Left renal pelvis (tissue), 4 donors: ENCODE data around the gene SH3PXD2A. TPM values are rescaled to one million over a fixed set of nuclear protein-coding genes. Genes with fewer than 3 reads are reported as not detected.
A peak's percentile ranks its signal among the peaks of the same experiment; 100 is the strongest.

Source experiments
- DNase-seq, 4 donors: peaks; one replicate each; pipeline ENCODE4 v3.0.0-alpha.2; 2013; ENCODE audit warnings: low read depth in 4 of 4, low spot score in 3 of 4
- polyA plus RNA-seq, 4 donors: library from polyadenylated mRNA; unstranded; fragments of 120-200 nt; gene quantifications; one replicate each; pipeline ENCODE4 v1.2.1, GENCODE V29; 2013; ENCODE audit not compliant: insufficient read length in 4 of 4

Gene SH3PXD2A
- polyA plus RNA-seq, 4 donors = 29.1 to 105 (median 31.7) TPM

DNA sequence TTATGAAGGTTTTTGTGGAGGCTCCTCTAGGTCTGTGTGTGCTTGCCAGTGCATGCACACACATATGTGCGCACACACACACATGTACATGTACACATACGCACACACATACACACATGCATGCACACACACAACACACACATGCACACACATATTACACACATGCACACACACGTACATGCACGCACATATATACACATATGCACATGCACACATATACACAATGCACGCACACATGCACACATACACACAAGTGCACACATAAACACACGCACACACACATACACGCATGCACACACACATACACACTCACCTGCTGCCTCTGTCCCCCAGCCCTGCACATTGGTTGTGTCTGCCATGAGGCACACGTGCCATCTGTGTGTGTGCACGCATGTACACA is 295.6 kb downstream of the SH3PXD2A start:
- DNase-seq = no peak

DNA sequence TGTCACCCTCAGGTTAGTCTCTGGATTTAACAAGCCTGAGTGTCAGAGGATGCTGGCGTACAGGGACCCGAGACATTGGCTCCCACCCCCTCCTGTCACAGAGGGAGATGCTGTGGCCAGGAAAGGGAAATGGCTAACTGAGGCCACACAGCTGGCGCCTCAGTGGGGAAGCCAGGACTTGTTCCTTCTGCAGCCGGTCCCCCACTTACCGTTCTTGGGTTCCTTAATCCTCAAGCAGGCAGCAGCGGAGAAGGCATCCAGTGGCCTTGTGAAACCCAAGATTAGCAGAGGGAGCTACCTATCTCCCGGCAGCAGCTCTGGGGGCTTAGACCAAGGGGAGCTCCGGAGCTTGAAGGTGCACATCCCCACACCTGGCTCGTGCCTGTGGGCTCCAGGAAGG is 296.5 kb downstream of the SH3PXD2A start:
- DNase-seq = no peak

DNA sequence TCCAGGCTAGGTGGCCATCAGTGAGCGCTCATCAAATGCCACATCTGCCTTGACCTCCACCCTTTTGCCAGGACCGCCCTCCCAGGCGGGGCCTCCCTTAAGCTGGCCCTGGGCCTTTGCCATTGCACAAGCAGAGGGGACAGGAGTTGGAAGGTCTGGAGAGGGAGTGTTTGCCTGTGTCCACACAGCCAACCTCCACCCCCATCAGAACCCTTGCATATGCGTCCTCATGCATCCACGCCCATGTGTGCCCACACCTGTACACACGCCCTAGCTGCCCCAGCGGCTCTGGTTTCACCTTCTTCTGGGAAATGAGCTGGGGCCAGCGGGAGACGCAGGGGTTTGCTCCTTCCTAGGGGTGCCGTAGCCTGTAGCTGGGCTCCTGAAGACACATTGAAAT is 297.9 kb downstream of the SH3PXD2A start:
- DNase-seq = no peak

DNA sequence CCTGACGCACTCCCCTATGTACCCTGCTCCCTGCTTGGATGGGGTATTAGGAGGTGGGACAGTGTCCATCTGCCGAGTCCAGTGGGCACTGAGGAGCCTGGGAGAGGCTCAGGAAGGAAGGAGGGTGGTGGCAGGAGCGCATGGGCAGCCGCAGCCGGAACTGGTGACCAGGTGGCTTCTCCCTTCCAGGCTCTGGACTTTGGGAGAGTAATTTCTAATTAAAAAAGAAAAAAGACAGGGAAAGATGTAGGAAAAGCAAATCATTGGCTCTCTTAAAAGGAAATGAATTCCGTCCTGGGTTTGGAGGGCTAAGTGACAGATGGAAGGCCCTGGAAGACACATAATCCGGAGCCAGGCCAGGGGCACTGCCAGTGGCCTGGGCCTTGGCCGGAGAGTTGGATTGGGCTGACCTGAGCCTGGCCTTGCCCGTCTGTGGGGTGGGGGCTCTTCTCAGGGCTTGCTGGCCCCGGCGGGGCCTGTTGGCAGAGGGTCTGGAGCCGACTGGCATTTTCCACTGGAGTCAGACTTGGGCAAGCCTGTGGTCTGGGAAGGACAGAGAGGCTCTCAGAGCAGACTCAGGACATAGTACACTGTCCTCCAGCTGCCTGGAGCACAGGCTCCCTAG is 298.9 kb downstream of the SH3PXD2A start:
- no peak for DNase-seq

- no peak for DNase-seq
These were observed 299.7 kb downstream of the SH3PXD2A start for GRCh38 chr10:103555712-103556111.

GRCh38 chr10:103555325-103555649 is 300.1 kb downstream of the SH3PXD2A start:
- no peak for DNase-seq

DNA sequence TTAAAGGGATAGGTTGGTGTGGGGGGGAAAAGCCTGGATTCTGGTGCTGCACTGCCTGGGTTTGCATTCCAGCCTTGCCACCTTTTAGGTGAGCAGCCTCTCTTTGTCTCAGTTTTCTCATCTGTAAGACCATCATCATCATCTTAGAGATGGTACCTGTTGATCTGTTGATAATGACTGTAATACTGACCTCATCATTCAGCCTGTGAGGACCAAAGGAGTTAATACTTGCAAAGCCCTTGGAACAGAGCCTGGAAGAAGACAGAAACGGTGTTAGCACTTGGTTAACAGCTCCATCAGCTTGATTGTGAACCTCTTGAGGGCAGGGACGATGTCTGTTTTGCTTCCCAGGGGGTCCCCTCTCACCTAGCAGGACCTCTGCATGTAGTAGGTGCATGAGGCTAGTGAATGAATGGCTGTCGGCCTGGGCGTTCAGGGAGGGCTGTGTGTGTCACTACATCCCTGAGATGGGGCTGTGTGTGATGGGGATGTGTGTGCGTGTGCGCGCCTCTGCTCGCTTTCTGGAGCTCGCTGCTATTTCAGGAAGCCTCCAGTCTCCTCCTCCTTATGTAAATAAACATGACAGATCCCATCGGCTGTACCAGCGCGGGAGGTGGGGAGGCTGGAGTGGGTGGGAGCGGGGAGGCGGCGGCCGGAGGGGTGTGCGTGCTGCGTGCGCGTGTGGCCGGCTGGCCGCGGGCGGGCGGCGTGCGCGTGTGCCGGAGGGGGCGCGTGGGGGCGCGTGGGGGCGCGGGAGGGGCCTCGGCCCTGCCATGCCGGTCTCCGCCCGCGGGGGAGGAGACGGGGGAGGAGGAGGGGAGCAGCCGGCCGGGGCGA is 300.7 kb downstream of the SH3PXD2A start:
- peak in 2 of 4 donors; percentile 36 to 54 for DNase-seq

- no peak for DNase-seq
These were observed 301.5 kb downstream of the SH3PXD2A start for GRCh38 chr10:103553743-103554487.

DNA sequence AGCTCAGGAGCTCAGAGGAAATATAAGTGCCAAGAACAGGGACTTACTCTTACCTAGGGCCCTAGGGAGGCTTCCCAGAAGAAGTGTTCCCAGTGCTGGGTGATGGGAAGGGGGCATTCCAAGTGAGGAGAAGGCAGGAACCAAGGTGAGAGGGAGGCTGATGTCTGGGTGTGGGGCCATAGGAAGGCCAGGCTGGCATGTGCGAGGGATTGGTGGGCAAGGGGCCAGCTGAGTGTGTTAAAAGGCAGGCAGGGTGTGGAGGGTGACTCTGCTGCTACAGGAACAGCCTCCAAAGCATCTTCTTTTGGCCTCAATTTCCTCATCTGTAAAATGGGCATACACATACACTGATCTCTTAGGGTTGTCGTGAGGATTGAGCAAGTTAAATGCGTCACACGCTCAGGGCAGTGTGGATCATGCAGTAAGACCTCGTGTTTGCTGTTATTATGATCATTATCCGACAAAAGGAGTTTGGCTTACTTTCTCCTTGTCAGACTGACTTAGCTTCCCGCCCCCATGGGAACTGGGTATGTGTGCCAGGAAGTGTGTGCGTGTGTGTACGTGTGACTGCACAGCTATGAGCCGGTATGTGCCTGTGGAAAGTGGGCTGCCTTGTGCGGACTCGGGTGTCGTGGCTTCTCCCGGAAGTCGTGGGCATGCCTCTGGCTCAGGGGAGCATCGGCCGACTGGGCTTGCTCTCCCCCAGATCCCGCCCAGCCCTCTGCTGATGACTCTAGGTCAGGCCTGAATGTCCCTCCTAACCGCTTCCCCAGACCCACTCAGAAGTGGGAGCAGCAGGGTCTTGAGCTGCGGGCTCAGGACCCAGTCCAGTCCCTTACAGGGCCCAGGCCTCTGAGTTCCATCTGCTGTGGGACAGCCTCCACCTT is 302.3 kb downstream of the SH3PXD2A start:
- no peak for DNase-seq

GRCh38 chr10:103551619-103552602 is 303.5 kb downstream of the SH3PXD2A start:
- no peak for DNase-seq

GRCh38 chr10:103550229-103550628 is 305.1 kb downstream of the SH3PXD2A start:
- DNase-seq = no peak

DNA sequence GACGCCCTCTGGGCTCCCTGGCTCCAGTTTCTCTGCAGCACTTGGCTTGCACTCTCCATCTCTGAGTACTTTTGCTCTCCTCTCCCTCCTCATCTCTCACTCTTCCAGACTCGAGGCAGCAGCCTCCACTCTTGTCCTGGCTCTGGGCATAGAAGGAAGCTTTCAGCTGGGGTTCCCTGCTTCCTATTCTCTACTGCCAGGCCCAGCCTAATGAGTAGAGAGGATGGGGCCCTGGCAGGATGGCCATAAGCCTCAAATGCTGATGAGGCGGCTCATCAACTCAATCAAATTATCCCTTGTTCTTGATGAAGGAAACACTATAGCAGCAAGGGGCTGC is 306.1 kb downstream of the SH3PXD2A start:
- DNase-seq = no peak

DNA sequence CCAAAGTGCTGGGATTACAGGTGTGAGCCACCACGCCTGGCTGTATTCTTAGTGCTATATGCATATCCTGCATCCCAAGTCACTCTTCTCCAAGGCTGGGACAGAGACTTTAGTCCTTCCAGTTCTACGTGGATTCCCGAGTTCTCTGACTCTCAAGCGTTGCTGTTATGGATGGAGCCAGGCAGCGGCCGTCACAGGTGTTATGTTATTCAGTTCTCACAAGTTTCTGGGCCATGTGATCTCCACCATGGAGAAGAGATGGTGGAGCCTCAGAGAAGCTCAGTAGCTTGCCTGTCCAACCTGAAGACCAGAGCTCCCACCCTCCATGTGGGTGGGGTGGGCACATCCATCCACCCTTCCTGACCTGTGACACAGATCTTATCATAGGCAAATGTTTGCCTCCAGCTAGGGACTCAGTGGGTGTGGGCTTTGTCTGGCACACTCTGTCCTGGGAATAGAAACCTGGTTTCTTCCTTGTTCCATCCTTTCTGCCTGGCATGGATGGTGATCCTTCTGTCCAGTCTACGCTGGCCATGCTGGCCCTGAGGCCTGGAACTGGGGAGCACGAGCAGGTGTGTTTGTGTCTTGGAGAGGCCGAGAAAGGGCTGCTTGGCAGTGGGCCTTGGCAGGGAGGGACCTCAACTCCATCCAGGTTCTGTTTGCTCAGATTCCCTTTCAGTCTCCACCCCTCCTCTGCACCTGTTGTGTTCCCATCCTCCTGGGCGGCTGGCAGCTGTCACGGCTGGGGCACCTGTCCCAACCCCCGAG is 306.6 kb downstream of the SH3PXD2A start:
- no peak for DNase-seq

DNA sequence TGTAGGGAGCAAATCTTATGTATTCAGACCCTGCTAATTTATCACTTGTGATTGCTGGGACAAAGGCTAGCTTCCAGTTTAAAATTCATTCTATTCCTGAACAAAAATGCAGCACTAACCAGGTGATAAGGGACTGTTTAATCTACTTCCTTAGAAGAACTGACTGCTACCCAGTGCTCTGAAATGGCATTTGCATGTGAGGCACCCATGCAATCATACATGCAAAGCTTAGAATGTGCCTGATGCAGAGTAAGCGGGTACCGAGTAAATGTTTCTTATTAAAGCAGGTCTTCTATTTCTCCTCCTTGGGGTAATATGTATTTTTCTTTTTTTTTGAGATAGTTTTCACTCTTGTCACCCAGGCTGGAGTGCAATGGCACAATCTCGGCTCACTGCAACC is 307.4 kb downstream of the SH3PXD2A start:
- no peak for DNase-seq

- DNase-seq = no peak
These were observed 307.9 kb downstream of the SH3PXD2A start for GRCh38 chr10:103547391-103547946.

DNA sequence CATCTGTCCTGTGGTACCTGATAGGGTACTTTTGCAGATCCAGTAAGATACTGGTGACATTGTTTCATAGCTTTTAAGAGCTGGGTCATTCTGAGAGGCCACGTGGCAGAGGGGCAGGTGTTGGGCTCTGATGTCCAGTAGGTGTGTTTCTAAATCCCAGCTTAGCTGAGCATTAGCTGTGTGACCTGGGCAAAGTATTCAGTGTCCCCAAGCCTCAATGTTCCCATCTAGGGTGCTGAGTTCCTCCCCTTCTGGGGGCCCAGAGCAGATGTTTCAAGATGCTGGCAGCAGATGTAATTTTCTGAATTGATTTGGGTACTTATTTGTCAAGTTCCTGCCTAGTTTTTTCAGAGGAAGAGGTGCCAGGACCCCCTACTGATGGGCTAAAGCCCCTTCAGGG is 309.0 kb downstream of the SH3PXD2A start:
- no peak for DNase-seq

DNA sequence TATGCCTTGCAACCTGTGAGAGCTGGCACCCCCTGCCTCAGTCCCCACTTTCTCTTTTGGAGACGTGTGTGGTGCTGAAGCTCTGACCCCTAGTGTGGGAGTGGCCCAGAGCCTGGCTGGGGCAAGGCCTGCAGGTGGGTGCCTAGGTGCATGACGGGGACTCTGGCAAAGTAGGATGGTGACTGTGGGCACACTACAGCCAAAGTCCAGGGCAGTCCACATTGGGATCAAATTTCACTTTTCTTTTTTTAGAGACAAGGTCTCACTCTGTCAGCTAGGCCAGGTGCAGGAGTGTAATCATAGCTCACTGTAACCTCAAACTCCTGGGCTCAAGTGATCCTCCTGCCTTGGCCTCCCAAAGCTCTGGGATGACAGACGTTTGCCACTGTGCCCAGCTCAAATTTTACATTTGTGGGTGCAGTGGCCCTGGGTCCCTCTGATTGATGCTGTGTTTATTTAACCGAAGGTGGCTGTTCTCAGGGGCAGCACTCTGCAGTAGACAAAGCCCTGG is 309.6 kb downstream of the SH3PXD2A start:
- DNase-seq = no peak

DNA sequence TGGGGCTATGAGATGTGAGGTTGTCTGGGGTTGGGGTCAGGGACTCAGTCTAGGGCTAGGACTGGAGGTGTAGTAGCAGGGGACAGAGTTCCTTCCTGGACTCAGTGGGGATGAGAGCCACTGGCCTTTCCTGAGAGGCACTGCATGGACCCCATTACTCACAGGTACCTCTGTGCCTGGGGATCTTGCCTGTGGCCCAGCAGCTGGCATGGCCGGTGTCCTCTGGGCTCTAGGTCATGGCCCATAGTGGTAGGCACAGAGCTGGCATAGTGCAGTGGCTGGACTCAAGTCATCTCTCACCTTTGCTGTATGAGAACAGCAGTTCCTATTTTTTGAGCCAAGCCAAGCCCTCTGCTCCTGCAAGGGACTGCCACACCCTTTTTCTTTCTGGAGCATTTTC is 310.0 kb downstream of the SH3PXD2A start:
- no peak for DNase-seq
